ENCODE data around the gene ZBTB20. TPM values are rescaled to one million over a fixed set of nuclear protein-coding genes. Genes with fewer than 3 reads are reported as not detected.

ZBTB20 gene
- total RNA-seq, 1 donor from 2014 or later = 84.2 TPM

DNA sequence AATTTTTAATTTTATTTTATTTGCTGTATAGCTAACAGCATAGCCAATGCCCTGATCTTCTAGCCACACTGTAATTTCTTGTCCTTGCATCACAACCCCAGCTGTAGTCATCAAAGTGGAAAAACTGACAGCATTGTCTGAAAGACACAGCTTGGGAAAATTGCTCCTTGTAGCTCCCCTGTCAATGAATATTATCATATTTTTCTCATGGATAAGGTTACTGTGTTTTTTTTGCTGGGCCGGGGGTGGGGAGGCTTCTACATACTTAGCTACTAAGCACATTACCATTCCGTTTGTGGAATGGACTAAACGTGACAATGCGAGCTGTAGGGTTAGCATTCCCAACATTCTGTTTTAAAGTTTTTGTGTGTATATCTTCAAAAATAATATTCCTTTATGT, 472.0 kb downstream of the ZBTB20 start:
- DNase-seq (ENCODE audit: low spot score) = no peak
- intact Hi-C loops (cut with DNase I) = no loop called here

DNA sequence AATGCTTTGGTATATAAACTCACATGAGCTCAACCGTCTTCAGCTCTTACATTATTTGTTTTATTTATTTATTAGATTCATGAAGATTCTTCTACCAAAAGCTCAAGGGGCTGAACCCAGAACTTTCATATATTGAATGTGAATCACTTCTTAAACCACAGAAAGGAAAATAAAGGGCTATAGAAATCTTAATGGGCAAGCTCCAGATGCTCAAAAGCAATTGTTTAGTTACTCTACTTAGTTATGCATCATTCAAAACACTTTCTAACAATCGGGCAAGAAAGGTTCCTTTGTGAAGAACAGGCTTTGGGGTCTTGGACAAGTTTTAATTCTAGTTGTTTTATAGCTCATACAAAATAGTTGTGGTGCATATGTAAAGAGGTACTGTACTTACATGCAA, 473.1 kb downstream of the ZBTB20 start:
- no peak for DNase-seq (ENCODE audit: low spot score)

DNA sequence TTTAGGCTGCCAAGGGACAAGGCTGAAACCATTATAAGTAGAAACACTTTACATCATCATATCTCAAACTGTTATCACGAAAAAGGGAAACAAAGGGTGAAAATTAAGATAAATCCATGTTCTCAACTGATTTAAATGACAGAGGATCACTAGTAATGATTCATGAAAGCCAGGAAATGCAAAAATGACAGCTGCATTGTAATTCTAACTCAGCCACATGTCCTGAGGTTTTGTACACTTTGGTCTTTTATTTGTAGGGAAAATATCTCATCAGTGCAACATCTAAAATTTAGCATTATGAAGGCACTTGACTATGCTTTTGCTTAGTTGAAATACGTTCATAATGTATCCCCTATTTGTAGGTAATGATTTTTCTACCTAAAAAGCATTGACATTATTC, 473.6 kb downstream of the ZBTB20 start:
- no peak for DNase-seq (ENCODE audit: low spot score)

More for the DNA sequence above, 473.1 kb downstream of the ZBTB20 start:
- intact Hi-C loops (cut with DNase I) = no loop called here

DNA sequence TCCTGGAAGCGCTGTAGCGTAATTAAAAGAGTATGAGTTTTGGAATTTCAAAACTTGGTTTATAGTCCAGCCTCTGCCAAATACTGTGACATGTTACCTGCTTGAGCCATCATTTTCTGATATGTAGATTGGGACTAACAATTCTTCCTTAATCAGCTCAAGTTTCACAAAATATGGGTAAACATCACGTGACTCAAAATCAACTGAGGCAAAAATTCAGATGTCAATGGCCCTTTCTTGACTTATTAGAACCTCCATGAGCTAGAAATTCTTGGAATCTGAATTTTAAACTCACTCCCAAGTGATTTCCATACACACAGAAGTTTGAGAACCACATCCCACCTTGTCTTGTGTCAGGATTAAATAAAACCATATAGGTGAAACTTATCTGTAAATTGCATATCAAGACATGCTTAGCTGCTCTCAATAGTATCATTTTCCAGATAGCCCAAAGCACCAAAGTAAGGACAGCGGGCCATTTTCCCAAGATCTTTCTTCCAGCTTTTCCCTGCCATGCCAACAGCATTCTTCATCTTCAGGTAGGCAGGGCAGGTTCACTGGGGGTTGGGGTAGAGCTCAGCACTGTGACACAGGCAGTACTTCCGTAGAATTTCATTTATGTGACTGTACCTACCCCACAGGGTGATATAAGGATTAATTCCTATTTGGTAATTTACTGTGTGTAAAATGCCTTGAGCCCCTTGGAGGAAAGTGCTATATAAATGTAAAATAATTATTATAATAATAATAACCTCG, 474.2 kb downstream of the ZBTB20 start:
- intact Hi-C loops (cut with DNase I) = no loop called here
- DNase-seq (ENCODE audit: low spot score) = no peak

More for the DNA sequence above, 473.6 kb downstream of the ZBTB20 start:
- intact Hi-C loops (cut with DNase I) = no loop called here

DNA sequence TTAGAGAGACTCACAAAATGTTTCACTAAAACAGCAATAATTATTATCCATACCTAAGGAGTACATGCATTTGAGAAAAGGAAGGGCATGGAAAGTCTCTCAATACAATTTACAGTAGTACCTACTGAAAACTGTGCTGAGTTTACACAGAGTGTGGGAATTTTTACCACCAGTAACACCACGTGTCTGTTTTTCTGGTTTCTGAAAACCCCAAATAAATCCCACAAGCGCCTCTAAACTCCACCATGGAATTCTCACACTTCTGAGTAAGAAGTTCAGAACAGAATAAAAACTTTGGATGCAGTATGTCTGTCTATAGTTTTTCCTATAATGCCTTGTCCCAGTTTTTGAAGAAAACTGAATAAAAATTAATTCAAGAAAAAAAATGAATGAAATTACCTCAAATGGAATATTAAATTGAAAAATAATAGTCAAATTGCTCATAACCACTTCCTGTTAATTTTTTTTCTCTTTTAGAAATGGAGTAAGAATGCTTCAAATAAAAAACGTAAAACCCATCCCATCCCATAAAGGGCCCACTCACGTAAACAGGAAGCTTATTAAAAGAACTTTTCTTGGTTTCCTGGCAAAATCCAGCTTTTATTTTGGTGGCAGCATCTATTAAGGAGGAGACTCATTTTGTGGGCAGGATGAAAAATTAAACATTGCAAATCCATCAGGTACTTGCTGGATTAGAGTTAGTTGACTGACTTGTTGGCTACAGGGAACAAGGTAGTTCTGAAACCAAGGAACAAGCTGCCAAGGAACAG, 475.2 kb downstream of the ZBTB20 start:
- no peak for DNase-seq (ENCODE audit: low spot score)

DNA sequence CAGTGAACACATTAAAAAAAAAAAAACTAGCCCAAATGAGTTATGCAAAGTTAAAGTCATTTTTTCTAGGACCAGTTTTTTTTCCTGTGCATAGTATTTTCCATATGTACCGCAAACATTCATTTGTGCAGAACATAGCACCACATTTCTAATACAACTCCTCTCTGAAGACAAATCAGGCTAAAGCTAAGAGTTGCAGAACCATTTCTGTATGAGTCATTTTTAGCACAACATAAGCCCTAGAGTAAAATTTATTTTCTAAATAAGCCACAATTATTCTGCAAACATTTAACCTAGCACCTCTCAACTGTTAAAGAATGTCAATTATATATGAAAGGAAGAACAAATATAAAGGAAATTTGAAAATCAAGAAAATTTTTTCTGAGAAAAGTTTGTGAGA, 477.5 kb downstream of the ZBTB20 start:
- intact Hi-C loops (cut with DNase I) = no loop called here
- DNase-seq (ENCODE audit: low spot score) = no peak

More for the DNA sequence above, 475.2 kb downstream of the ZBTB20 start:
- intact Hi-C loops (cut with DNase I) = no loop called here

DNA sequence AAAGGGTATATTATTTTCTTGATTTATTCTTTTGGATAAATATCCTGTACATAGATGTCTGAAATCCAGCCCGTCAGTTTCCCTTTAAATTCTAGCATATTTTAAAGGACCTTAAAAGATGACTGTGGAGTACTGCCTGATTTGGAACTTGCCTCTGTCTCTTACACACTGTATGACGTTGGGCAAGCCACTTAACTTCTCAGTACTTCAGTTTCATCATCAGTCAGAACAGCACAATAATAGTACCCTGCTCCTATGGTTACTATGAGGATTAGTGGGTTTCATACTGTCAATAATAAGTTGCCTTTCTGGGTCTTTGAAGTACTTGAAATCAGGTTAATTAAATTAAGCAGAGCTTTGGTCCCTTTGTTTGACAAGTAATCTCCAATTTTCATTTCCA, 479.0 kb downstream of the ZBTB20 start:
- intact Hi-C loops (cut with DNase I) = no loop called here

DNA sequence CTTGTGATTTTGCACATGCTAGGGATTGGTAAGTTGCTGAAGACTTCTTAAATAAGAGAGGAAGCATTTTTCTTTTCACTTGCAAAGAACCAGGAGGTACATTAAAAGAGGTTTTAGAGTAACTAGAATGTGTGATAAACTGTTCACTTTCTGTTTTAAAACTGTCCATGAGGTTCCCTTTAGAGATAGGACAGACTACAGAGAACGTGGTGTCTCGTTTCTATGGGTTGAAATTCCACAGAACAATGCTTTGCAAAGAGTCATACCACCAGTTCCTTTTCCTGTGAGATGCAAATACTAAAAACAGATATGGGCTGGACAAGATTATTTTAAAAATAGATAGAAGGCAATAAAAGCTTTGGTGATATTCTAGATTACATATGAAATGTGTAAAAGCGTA, 480.5 kb downstream of the ZBTB20 start:
- intact Hi-C loops (cut with DNase I) = no loop called here
- no peak for DNase-seq (ENCODE audit: low spot score)

More for the DNA sequence above, 479.0 kb downstream of the ZBTB20 start:
- no peak for DNase-seq (ENCODE audit: low spot score)

DNA sequence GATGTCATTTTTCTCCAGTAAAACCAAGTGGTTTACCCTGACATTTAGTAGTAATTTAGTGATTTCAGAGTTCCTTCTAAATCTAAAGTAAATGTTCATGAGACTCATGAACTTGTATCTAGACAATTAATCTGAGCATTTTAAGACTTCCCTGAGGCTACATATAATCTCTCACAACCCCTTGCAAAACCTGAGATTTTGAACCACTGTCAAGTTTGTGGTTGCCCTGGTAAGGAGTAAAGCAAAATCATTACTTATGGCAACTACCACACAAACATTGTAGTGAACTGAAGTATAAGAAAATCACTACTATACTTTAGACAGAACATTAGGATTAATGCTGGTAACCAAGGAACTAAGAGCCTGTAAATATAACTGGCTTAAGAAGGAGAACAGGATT, 483.1 kb downstream of the ZBTB20 start:
- DNase-seq (ENCODE audit: low spot score) = no peak
- intact Hi-C loops (cut with DNase I) = no loop called here

DNA sequence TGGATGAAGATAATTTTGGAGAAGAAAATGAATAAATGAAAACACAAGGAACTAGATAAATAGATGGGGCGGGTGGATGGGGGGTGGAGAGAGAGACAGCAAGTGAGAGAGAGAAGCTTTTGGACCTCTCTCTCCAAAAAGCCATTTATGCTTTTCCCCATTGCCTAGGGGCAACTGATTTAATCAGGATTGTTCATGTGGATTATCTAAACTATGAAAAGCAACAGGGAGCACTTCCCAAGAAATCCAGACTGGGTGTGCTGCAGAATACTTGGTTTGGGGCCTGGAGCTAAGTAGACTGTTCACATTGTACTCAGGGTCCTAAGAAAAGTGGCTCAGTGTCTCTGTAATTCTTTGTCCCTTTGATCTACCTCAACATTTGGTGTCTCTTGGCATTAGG, 486.3 kb downstream of the ZBTB20 start:
- no peak for DNase-seq (ENCODE audit: low spot score)

DNA sequence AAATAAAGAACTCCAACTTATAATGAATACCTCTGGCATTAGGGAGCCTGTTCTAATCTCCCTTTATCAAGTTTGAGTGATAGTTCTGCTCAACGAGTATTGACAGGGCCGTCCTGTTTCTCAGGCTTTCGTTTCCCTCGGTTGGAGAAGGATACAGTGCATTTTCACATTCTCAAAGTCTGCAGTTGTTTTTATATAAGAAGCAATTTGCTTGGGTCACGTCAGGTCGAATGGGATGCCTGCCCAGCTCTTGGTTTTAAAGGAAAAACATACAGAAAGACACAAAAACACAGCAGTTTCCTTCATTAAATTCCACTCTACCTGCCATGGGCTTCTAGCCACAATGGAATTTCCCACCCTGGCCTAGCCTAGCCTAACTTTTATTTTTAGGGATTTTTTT, 487.0 kb downstream of the ZBTB20 start:
- no peak for DNase-seq (ENCODE audit: low spot score)
- intact Hi-C loops (cut with DNase I) = no loop called here

More for the DNA sequence above, 486.3 kb downstream of the ZBTB20 start:
- intact Hi-C loops (cut with DNase I) = no loop called here

DNA sequence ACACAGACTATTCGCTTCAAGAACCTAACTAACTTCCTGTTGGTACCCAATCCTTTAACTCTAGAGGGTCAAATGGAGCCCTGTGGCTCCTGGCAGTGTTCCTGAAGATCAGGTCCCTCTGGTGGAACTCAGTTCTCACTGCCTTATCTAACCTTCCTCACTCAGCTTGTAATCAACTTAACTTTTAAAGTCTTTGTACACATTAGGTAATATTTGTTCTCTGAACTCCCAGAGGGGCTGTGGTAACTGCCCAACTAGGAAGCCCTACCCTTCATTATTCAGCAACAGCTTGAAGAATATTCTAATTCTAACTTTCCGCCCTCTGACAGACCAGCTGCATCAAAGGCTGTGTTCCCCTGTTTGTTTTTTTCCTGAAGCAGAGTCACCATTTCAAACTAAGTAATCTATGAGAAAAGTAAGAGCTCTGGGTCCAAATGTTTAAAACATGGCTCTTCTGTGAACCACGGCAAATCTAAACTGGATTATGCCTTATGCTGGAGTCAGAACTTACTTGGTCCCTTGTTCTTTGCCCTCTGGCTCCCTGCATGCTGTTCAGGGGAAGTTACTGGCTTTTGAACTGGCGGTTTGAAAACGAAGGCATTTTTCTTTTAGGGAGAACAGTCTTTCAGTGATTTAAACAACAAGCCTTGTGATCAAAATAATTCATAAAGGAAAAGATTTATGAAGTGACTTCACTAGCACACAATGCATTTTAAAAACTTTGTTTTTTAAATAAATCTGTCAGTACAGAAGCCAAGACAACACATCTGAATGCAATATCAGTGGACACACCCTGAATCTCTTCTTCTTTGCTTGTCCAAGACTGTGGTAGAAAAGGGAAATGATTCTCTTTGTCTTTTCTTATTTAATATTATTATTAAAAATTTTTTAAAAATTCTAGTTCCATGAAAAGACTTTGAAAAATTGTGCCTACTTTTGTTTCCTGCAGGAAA, 487.7 kb downstream of the ZBTB20 start:
- intact Hi-C loops (cut with DNase I) = loop anchor here (5.0 kb wide), 1 partner anchor 37 kb away; no protein-coding TSS in a partner anchor

DNA sequence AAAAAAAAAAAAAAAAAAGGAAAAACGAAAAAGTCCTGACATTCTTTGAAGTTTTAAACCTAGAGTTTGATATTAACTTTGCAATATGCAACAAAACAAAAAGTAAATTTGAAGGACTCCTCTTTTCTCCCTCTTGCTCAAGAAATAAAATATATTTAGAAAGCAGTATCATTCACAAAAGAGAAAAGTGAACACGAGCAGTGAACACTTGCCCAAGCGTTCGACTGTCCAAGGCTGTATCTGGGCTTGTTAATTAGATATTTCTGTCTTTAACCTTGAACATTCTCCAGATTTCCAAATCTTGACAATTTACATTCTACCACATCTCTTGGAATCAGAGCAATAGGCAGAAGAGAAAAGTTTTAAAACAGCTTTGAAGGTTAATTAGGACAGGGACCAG, 495.5 kb downstream of the ZBTB20 start:
- DNase-seq (ENCODE audit: low spot score) = no peak
- intact Hi-C loops (cut with DNase I) = no loop called here

More for the DNA sequence above, 487.7 kb downstream of the ZBTB20 start:
- no peak for DNase-seq (ENCODE audit: low spot score)

DNA sequence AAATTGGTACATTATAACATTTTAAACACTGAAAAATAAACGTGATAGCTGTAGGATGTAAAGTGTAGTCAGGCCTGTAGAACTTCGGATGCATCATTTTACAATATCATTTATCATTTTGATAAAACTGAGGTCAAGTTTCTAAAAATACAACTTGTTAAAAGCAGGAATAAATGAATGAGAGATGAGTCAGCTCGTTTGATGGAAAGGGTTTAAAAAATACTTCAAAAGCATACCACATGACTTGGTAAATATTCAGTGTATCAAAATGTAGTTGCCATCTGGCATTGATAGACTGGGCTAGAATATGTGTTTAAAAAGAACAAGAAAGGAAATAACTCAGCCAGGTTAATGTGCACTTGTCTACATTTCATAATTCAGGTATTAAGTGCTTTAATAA, 496.3 kb downstream of the ZBTB20 start:
- no peak for DNase-seq (ENCODE audit: low spot score)
- intact Hi-C loops (cut with DNase I) = no loop called here

DNA sequence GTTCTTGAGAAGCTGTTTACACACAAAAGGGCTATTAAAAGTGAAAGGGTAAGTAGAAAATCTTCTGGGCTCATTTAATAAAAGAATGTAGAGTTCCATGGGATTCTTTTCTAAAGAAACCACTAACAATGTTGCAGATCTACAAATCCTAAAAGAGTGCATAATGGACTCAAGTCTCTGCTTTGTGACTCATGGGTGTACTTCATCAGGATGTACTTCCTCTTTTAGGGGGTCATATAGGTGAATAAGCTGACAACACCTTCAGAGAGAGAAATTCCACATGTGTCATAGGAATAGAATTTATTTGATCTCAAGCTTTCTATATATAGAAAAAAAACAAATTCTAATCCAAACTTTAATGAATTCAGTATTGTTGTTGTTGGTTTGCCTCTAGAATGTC, 497.8 kb downstream of the ZBTB20 start:
- no peak for DNase-seq (ENCODE audit: low spot score)
- intact Hi-C loops (cut with DNase I) = no loop called here

DNA sequence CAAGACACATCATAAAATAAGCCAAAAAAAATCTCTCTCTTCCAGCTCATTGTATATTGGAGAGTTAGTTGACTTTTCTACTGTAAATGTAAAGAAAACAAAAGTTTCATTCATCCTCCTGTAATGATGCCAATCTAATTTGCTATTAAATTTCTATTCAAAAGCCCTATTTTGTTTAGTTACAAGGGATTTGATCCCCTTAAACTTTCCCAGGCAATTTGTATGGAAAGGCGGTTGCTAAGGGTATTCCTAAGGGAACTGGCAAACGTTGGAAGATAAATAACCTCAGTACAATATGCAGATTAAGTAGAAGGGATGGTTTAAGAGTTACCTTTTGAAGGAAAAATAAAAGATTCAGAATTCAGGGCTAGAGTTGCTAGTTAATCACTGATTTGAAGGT, 500.6 kb downstream of the ZBTB20 start:
- DNase-seq (ENCODE audit: low spot score) = no peak
- intact Hi-C loops (cut with DNase I) = no loop called here

DNA sequence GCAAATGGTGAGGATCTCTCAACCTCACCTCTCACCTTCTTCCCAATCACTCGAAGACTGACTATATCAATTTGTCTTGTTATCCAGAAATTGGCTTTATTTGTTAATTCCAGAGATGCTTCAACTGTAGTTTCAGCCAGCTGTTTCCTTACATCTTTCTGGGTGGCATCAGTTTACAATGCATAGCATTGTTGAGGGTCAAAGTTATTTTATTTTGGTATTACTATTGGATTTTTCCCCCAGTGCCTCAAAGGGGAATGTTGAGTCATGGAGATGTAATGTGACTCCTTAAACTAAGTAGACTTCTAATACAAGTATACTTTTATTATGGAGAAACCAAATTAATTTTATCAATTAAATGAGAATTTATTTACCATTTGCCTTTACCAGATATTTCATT, 501.7 kb downstream of the ZBTB20 start:
- intact Hi-C loops (cut with DNase I) = no loop called here
- DNase-seq (ENCODE audit: low spot score) = no peak

DNA sequence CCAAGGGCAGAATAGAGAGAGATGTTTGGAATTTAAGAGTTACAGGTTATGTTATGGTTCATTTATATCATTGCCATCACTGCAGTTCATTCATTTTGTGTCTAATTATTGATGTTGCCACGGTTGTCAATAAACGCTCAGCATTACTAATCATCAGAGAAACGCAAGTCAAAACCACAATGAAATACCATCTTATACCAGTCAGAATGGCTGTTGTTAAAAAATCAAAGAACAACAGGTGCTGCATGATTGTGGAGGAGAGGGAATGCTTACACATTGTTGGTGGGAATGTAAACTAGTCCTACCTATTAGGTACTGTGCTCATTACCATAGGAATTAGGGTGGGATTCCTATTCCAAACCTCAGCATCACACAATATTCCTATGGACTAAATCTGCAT, 502.7 kb downstream of the ZBTB20 start:
- intact Hi-C loops (cut with DNase I) = no loop called here
- no peak for DNase-seq (ENCODE audit: low spot score)

DNA sequence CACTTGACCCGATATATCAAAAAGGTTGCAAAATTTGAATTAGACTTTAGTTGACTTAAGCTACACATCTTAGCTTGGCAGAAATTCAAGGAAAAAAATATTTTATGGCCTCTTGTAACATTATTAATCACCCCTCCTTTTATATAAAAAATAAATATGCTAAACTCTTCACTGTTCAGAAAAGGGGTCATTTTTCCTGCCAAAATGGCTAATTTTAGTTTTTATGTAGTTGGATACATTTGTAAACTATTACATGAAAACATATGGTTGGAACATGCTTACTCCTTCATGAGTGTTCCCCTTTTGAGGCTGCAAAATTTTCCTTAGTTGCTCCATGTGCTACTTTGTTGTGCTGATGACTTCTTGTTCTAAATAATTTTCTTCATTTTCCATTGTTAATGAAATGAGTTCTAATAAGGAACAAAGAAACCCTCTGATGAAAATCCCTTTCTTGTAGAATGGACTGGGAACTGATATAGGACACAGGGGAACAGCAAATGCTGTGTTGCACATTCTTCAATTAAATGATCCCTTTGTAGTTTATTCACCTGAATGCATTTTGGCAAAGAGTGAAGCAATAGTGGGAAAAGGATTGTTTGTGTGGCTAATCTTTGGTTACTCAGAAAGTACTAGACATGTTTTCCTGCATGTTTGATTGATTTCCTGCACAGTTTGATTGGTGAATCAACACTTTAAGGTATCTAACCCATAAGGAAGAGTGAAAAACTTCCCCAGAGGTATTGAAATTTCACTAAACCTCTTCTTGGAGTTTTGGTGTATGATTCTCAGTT, 503.9 kb downstream of the ZBTB20 start:
- no peak for DNase-seq (ENCODE audit: low spot score)
- intact Hi-C loops (cut with DNase I) = no loop called here
